ENCODE results near the gene POLE.

Gene POLE

GRCh38 chr12:132686825-132687210 is 324 bp downstream of the POLE start:
- Histone ChIP-seq H3K36me3 (ENCODE audit: control insufficient read depth in 2 of 2, insufficient read depth in 1 of 2, low read length in 2 of 2) (peaks cover 21 to 33% of the 10 kb centered on the region in 2 experiments; a peak in 2 of 3 replicates), H3K27ac (ENCODE audit: extremely low read depth, low read depth, low read length) (peak overlapping the region; percentile 98)
- CTCF ChIA-PET: interaction anchor here (1.0 kb wide), 1 partner anchor 8 kb away, joined by 3 read pairs; no protein-coding TSS in a partner anchor

GRCh38 chr12:132685400-132685799 is 1.7 kb downstream of the POLE start:
- ChIA-PET CTCF (interaction anchor here (0.9 kb wide), 1 partner anchor 13 kb away, joined by 6 read pairs; no protein-coding TSS in a partner anchor), POLR2A (no interaction called here)
- Histone ChIP-seq H3K9me3 (ENCODE audit: control insufficient read depth, insufficient read depth, low read depth, low read length) (no peaks in the 10 kb centered on the region), H3K4me1 (ENCODE audit: control insufficient read depth, insufficient read depth, low read length) (0 out of 2 replicates have a peak, but pooled peaks cover 3% of the 10 kb centered on the region), H3K27ac (ENCODE audit: extremely low read depth, low read depth, low read length) (no peak overlapping the region), H3K4me3 (ENCODE audit: low read depth, low read length) (no peak overlapping the region), H3K36me3 (ENCODE audit: control insufficient read depth in 2 of 2, insufficient read depth in 1 of 2, low read length in 2 of 2) (peaks cover 17 to 28% of the 10 kb centered on the region in 2 experiments; a peak in 2 of 3 replicates)
- TF ChIP-seq ZBTB48 (tag by site-specific recombination; IDR thresholded peaks at IDR 0.05): peak; percentile 37; the same call in 1 of the 2 replicates
- TF ChIP-seq ZNF335 (tag by site-specific recombination; conservative IDR thresholded peaks at IDR 0.05): no peak
- peak; percentile 84 for TF ChIP-seq ZNF600 (tag by site-specific recombination; IDR thresholded peaks at IDR 0.05)
- TF ChIP-seq OVOL3 (tag by site-specific recombination; IDR thresholded peaks at IDR 0.05): no peak
- no peak for TF ChIP-seq ZFP41 (tag by site-specific recombination; IDR thresholded peaks at IDR 0.05; ENCODE audit: borderline replicate concordance)
- no peak for TF ChIP-seq ZNF121 (tag by site-specific recombination; IDR thresholded peaks at IDR 0.05)
- no peak for TF ChIP-seq ZNF561 (tag by site-specific recombination; IDR thresholded peaks at IDR 0.05; ENCODE audit: borderline replicate concordance)
- no peak for TF ChIP-seq ZNF510 (tag by site-specific recombination; IDR thresholded peaks at IDR 0.05; ENCODE audit: insufficient replicate concordance)
- no peak for TF ChIP-seq ZNF174 (tag by site-specific recombination; IDR thresholded peaks at IDR 0.05)
- no peak for TF ChIP-seq ZSCAN23 (tag by site-specific recombination; IDR thresholded peaks at IDR 0.05)
- TF ChIP-seq, protein P1, sequence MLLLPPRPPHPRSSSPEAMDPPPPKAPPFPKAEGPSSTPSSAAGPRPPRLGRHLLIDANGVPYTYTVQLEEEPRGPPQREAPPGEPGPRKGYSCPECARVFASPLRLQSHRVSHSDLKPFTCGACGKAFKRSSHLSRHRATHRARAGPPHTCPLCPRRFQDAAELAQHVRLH (tag by site-specific recombination; IDR thresholded peaks at IDR 0.05): no peak

More at GRCh38 chr12:132686825-132687210, 324 bp downstream of the POLE start:
- POLR2A ChIA-PET: no interaction called here
- TF ChIP-seq ZNF398 (tag by site-specific recombination; IDR thresholded peaks at IDR 0.05) (peak; percentile 42; the same call in 1 of the 2 replicates), ZNF133 (tag by site-specific recombination; IDR thresholded peaks at IDR 0.05) (no peak), KLF1 (tag by site-specific recombination; IDR thresholded peaks at IDR 0.05) (no peak)
- TF ChIP-seq, protein P2, sequence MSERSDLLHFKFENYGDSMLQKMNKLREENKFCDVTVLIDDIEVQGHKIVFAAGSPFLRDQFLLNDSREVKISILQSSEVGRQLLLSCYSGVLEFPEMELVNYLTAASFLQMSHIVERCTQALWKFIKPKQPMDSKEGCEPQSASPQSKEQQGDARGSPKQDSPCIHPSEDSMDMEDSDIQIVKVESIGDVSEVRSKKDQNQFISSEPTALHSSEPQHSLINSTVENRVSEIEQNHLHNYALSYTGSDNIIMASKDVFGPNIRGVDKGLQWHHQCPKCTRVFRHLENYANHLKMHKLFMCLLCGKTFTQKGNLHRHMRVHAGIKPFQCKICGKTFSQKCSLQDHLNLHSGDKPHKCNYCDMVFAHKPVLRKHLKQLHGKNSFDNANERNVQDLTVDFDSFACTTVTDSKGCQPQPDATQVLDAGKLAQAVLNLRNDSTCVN (tag by site-specific recombination; optimal IDR thresholded peaks at IDR 0.05): peak; percentile 50
- no peaks in the 10 kb centered on the region for H3K9me3 ChIP-seq (ENCODE audit: control insufficient read depth, insufficient read depth, low read depth, low read length)
- peak overlapping the region; percentile 67 for H3K4me3 ChIP-seq (ENCODE audit: low read depth, low read length)
- 0 out of 2 replicates have a peak, but pooled peaks cover 3% of the 10 kb centered on the region for H3K4me1 ChIP-seq (ENCODE audit: control insufficient read depth, insufficient read depth, low read length)

- H3K9me3 ChIP-seq (ENCODE audit: control insufficient read depth, insufficient read depth, low read depth, low read length): no peaks in the 10 kb centered on the region
- POLR2A ChIA-PET: no interaction called here
- peak; percentile 93 for TF ChIP-seq ZNF510 (tag by site-specific recombination; IDR thresholded peaks at IDR 0.05; ENCODE audit: insufficient replicate concordance)
- no peak for TF ChIP-seq BCL6B (tag by site-specific recombination; IDR thresholded peaks at IDR 0.05)
- no peak for TF ChIP-seq ZIC2 (tag by site-specific recombination; IDR thresholded peaks at IDR 0.05)
- no peak for TF ChIP-seq ZSCAN30 (tag by site-specific recombination; IDR thresholded peaks at IDR 0.05)
- TF ChIP-seq WT1 (tag by site-specific recombination; IDR thresholded peaks at IDR 0.05): no peak
- CTCF ChIA-PET: interaction anchor here (0.6 kb wide), 1 partner anchor 244 kb away, joined by 3 read pairs; no protein-coding TSS in a partner anchor
- no peaks in the 10 kb centered on the region for H3K4me1 ChIP-seq (ENCODE audit: control insufficient read depth, insufficient read depth, low read length)
- no peak overlapping the region for H3K4me3 ChIP-seq (ENCODE audit: low read depth, low read length)
- no peak overlapping the region for H3K27ac ChIP-seq (ENCODE audit: extremely low read depth, low read depth, low read length)
- H3K36me3 ChIP-seq (ENCODE audit: control insufficient read depth in 2 of 2, insufficient read depth in 1 of 2, low read length in 2 of 2): peaks cover 50 to 86% of the 10 kb centered on the region in 2 experiments
Measured at GRCh38 chr12:132677492-132677891, 9.7 kb downstream of the POLE start.

Data from HEK293 (cell line).